IMR-90 (cell line): ENCODE results near the gene GNAI1. TPM values are rescaled to one million over a fixed set of nuclear protein-coding genes. Genes with fewer than 3 reads are reported as not detected.

Experiments
- ATAC-seq: fragments of 200-7000 bp; cut with Tn5 transposase; 2 replicates; pipeline ENCODE4 v1.9.1; 2020; ENCODE audit warnings: low read depth, mild to moderate bottlenecking, moderate library complexity
- BruUV-seq: library from RNA; stranded (reverse); fragments of 400-500 nt; replicated peaks from 2 replicates; lab custom pipeline; 2021; lab: Mats Ljungman, UMichigan
- CTCF ChIA-PET: fragments of 300-600 bp; formaldehyde crosslinking; extraction: SDS; loops from one replicate; lab custom pipeline; 2021; ENCODE audit warnings: antibody characterized with exemption; lab: Yijun Ruan, JAX
- POLR2A ChIA-PET: fragments of 300-600 bp; sonication (Branson Sonifier 250); formaldehyde crosslinking; loops from one replicate; lab custom pipeline; 2022; ENCODE audit warnings: antibody characterized with exemption; ENCODE audit not compliant: unreplicated experiment; lab: Charles Lee
- DNase-seq: peaks from one replicate; pipeline ENCODE4 v3.0.0; 2013
- H2AFZ ChIP-seq: replicated peaks from 2 replicates; pipeline ENCODE3; 2013; ENCODE audit warnings: low read length, mild to moderate bottlenecking; ENCODE audit not compliant: poor library complexity
- H2AK5ac ChIP-seq: 2 replicates; pipeline ENCODE4 v1.6.1; 2013; ENCODE audit warnings: low read depth, low read length, inconsistent platforms
- H2AK9ac ChIP-seq: replicated peaks from 2 replicates; pipeline ENCODE3; 2013; ENCODE audit warnings: mild to moderate bottlenecking, low read depth, low read length, moderate library complexity; ENCODE audit not compliant: poor library complexity
- H2BK120ac ChIP-seq: 2 replicates; pipeline ENCODE4 v1.6.1; 2013; ENCODE audit warnings: low read depth, low read length, inconsistent platforms
- H2BK15ac ChIP-seq: 3 replicates; pipeline ENCODE4 v1.6.1; 2013; ENCODE audit warnings: low read depth, low read length, inconsistent platforms
- H2BK20ac ChIP-seq: 2 replicates; pipeline ENCODE4 v1.6.1; 2013; ENCODE audit warnings: low read depth, mild to moderate bottlenecking, inconsistent platforms, low read length, moderate library complexity
- H2BK5ac ChIP-seq: 2 replicates; pipeline ENCODE4 v1.6.1; 2013; ENCODE audit warnings: mild to moderate bottlenecking, low read depth, low read length, inconsistent platforms; ENCODE audit not compliant: poor library complexity, severe bottlenecking
- H3K14ac ChIP-seq: replicated peaks from 2 replicates; pipeline ENCODE4 v1.6.1; 2013; ENCODE audit warnings: low read depth, low read length, inconsistent platforms
- H3K18ac ChIP-seq: 2 replicates; pipeline ENCODE4 v1.6.1; 2013; ENCODE audit warnings: low read depth, low read length, control low read depth
- H3K23ac ChIP-seq: 2 replicates; pipeline ENCODE4 v1.6.1; 2013; ENCODE audit warnings: low read depth, low read length, inconsistent platforms
- H3K27ac ChIP-seq: 2 replicates; pipeline ENCODE4 v1.5.1; 2013; ENCODE audit warnings: mild to moderate bottlenecking, control low read depth, low read length; ENCODE audit not compliant: insufficient read depth
- H3K27me3 ChIP-seq: 2 replicates; pipeline ENCODE4 v1.6.1; 2013; ENCODE audit warnings: low read length; ENCODE audit not compliant: control insufficient read depth, insufficient read depth
- H3K36me3 ChIP-seq: 2 replicates; pipeline ENCODE4 v1.6.1; 2013; ENCODE audit warnings: low read length, mixed read lengths; ENCODE audit not compliant: control insufficient read depth, insufficient read depth
- H3K4ac ChIP-seq: 2 replicates; pipeline ENCODE4 v1.6.1; 2013; ENCODE audit warnings: low read depth, low read length, inconsistent platforms
- H3K4me1 ChIP-seq: 2 replicates; pipeline ENCODE4 v1.6.1; 2013; ENCODE audit warnings: low read length, mixed read lengths; ENCODE audit not compliant: control insufficient read depth, insufficient read depth
- H3K4me2 ChIP-seq: 2 replicates; pipeline ENCODE4 v1.6.1; 2013; ENCODE audit warnings: low read depth, mild to moderate bottlenecking, control low read depth, low read length, moderate library complexity
- H3K4me3 ChIP-seq: 2 replicates; pipeline ENCODE4 v1.5.1; 2013; ENCODE audit warnings: low read depth, mild to moderate bottlenecking, control low read depth, low read length, moderate library complexity; ENCODE audit not compliant: insufficient read depth
- H3K56ac ChIP-seq: 2 replicates; pipeline ENCODE4 v1.6.1; 2013; ENCODE audit warnings: low read length, inconsistent platforms; ENCODE audit not compliant: insufficient read depth; ENCODE audit errors: extremely low read depth
- H3K79me1 ChIP-seq, 2 experiments: 2 replicates each; pipeline ENCODE4 v1.6.1; 2013; ENCODE audit warnings: low read length in 2 of 2, inconsistent platforms in 1 of 2, low read depth in 1 of 2
- H3K9ac ChIP-seq: 2 replicates; pipeline ENCODE4 v1.6.1; 2013; ENCODE audit warnings: low read depth, low read length, control low read depth
- H3K9me1 ChIP-seq: 2 replicates; pipeline ENCODE4 v1.6.1; 2013; ENCODE audit warnings: low read length, inconsistent platforms; ENCODE audit not compliant: insufficient read depth
- H3K9me3 ChIP-seq: 2 replicates; pipeline ENCODE4 v1.6.1; 2013; ENCODE audit warnings: low read length; ENCODE audit not compliant: control insufficient read depth, insufficient read depth
- H4K20me1 ChIP-seq: 2 replicates; pipeline ENCODE4 v1.6.1; 2013; ENCODE audit warnings: low read length, inconsistent platforms; ENCODE audit not compliant: insufficient read depth
- H4K5ac ChIP-seq: 2 replicates; pipeline ENCODE4 v1.6.1; 2013; ENCODE audit warnings: mild to moderate bottlenecking, low read depth, low read length, control low read depth
- H4K8ac ChIP-seq, 2 experiments: 2 replicates each; pipeline ENCODE4 v1.6.1; 2013; ENCODE audit warnings: low read depth in 2 of 2, low read length in 2 of 2, control low read depth in 1 of 2, inconsistent platforms in 1 of 2
- H4K91ac ChIP-seq: 2 replicates; pipeline ENCODE4 v1.6.1; 2013; ENCODE audit warnings: low read depth, low read length, inconsistent platforms; ENCODE audit not compliant: insufficient read depth
- BHLHE40 ChIP-seq: fragments of 150-350 bp; IDR thresholded peaks from 2 replicates; pipeline ENCODE4 v1.6.1; 2016; ENCODE audit warnings: mild to moderate bottlenecking, low read depth, low read length
- CEBPB ChIP-seq: IDR thresholded peaks from 2 replicates; pipeline ENCODE4 v1.6.1; 2012; ENCODE audit warnings: low read depth, low read length, improper control_type of control experiment
- CHD1 ChIP-seq: IDR thresholded peaks from 2 replicates; pipeline ENCODE4 v1.6.1; 2012; ENCODE audit warnings: low read depth, low read length, improper control_type of control experiment
- FOS ChIP-seq: fragments of 150-350 bp; IDR thresholded peaks from 2 replicates; pipeline ENCODE4 v1.6.1; 2016; ENCODE audit warnings: low read depth, low read length
- MAZ ChIP-seq: IDR thresholded peaks from 2 replicates; pipeline ENCODE4 v1.6.1; 2012; ENCODE audit warnings: low read depth, mild to moderate bottlenecking, low read length, improper control_type of control experiment, moderate library complexity, borderline replicate concordance
- NFE2L2 ChIP-seq: fragments of 150-350 bp; IDR thresholded peaks from 2 replicates; pipeline ENCODE4 v1.6.1; 2016; ENCODE audit warnings: low read depth, mild to moderate bottlenecking, low read length
- POLR2A ChIP-seq: IDR thresholded peaks from 2 replicates; pipeline ENCODE4 v1.6.1; 2012; ENCODE audit warnings: mild to moderate bottlenecking, low read depth, low read length
- RAD21 ChIP-seq: IDR thresholded peaks from 2 replicates; pipeline ENCODE4 v1.6.1; 2012; ENCODE audit warnings: low read length, improper control_type of control experiment
- RFX5 ChIP-seq: IDR thresholded peaks from 2 replicates; pipeline ENCODE4 v1.8.0; 2012; ENCODE audit warnings: low read depth, mild to moderate bottlenecking, low read length, moderate library complexity
- WGBS, 2 experiments: methylation state at CpG; one replicate each; pipeline versions ENCODE4 v1.1.5 to v1.1.7; 2013; ENCODE audit warnings: missing lambda C conversion rate in 2 of 2; ENCODE audit not compliant: insufficient read length in 1 of 2; ENCODE audit errors: extremely low coverage in 2 of 2; 5-methylcytosine and 5-hydroxymethylcytosine counted together
- dilution Hi-C: fragments of 300-500 bp; cut with HindIII; formaldehyde crosslinking; loops from one replicate; pipeline ENCODE4 v1.14.3; 2018; ENCODE audit warnings: low sequenced_read_pairs; ENCODE audit not compliant: unreplicated experiment
- in situ Hi-C: fragments of 300-500 bp; cut with MboI; formaldehyde crosslinking; loops from 3 replicates; pipeline ENCODE4 v1.14.3; 2019; ENCODE audit warnings: low sequenced_read_pairs, inconsistent platforms, mixed read lengths
- intact Hi-C: fragments of 100-400 bp; cut with micrococcal nuclease; formaldehyde crosslinking; loops from 2 replicates; pipeline ENCODE4 v1.10.0; 2022
- polyA plus RNA-seq, 3 experiments: library from polyadenylated mRNA; depleted of rRNA; stranded (reverse); fragments of >200 nt; gene quantifications; 2 replicates each; pipeline ENCODE4 v1.2.3, GENCODE V29; 2012; ENCODE audit warnings: low replicate concordance in 1 of 3
- total RNA-seq: library from RNA; depleted of rRNA; stranded (reverse); fragments of >200 nt; gene quantifications from 2 replicates; pipeline ENCODE4 v1.2.3, GENCODE V29; 2012
- TF ChIP-seq, protein P1 (sequence below): fragments of 150-350 bp; IDR thresholded peaks from 2 replicates; pipeline ENCODE4 v1.6.1; 2016; ENCODE audit warnings: low read depth, mild to moderate bottlenecking, low read length, moderate library complexity, borderline replicate concordance
- TF ChIP-seq, protein P2 (sequence below): fragments of 150-350 bp; IDR thresholded peaks from 2 replicates; pipeline ENCODE4 v1.6.1; 2017; ENCODE audit warnings: mild to moderate bottlenecking, antibody characterized with exemption, low read length, low read depth

Gene GNAI1
- total and polyA plus RNA-seq, 2 of the 4 experiments (the other 2 are of a cell fraction): 21.1 to 26.5 TPM

DNA sequence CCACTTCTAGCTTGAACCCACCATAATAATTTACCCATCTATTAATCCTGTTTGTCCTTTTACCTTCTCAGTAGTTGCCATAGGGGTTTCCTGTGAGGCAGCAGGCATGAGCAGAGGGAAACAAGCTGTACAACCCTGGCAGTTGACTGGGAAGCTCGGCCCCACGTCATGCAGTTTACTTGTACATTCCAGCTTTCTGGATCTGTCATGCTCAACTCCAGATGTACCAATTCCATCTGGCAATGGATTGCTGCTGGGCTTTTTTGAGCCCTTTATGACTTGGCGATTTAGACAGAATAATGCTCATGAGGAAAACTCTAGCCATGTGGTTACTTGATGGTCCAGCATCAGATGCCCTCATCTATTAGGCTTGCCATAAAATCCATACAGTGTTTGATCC, 112.5 kb downstream of the GNAI1 start:
- no peaks in the 10 kb centered on the region for H3K9me1 ChIP-seq
- H3K27ac ChIP-seq: no peak overlapping the region
- POLR2A ChIA-PET: no interaction called here
- no peak overlapping the region for H2BK5ac ChIP-seq
- H4K91ac ChIP-seq: no peak overlapping the region
- H3K27me3 ChIP-seq: no peaks in the 10 kb centered on the region
- H3K9me3 ChIP-seq: no peaks in the 10 kb centered on the region
- no peak overlapping the region for H2AK9ac ChIP-seq
- no peak overlapping the region for H3K56ac ChIP-seq
- H2BK15ac ChIP-seq: no peak overlapping the region
- peak; percentile 40 for DNase-seq
- BruUV-seq: no TSS peak
- H3K18ac ChIP-seq: no peak overlapping the region
- H3K4me2 ChIP-seq: no peak overlapping the region
- H2AFZ ChIP-seq: no peak overlapping the region
- in situ Hi-C loops: no loop called here
- CTCF ChIA-PET: interaction anchor here (1.2 kb wide), 1 partner anchor 12 kb away, joined by 3 read pairs; no protein-coding TSS in a partner anchor
- no peaks in the 10 kb centered on the region for H3K79me1 ChIP-seq
- dilution Hi-C loops: no loop called here
- H2BK120ac ChIP-seq: no peak overlapping the region
- no peak overlapping the region for H2BK20ac ChIP-seq
- H3K9ac ChIP-seq: no peak overlapping the region
- ATAC-seq: no peak
- H3K4ac ChIP-seq: no peak overlapping the region
- no peak overlapping the region for H4K8ac ChIP-seq
- peaks cover 5% of the 10 kb centered on the region; the same call in 1 of the 2 replicates for H3K4me1 ChIP-seq
- TF ChIP-seq FOS (no peak), MAZ (no peak), RAD21 (no peak), NFE2L2 (no peak), CHD1 (no peak), POLR2A (no peak), RFX5 (no peak), CEBPB (no peak), BHLHE40 (no peak)
- TF ChIP-seq, protein P1, sequence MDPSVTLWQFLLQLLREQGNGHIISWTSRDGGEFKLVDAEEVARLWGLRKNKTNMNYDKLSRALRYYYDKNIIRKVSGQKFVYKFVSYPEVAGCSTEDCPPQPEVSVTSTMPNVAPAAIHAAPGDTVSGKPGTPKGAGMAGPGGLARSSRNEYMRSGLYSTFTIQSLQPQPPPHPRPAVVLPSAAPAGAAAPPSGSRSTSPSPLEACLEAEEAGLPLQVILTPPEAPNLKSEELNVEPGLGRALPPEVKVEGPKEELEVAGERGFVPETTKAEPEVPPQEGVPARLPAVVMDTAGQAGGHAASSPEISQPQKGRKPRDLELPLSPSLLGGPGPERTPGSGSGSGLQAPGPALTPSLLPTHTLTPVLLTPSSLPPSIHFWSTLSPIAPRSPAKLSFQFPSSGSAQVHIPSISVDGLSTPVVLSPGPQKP: no peak
- TF ChIP-seq, protein P2, sequence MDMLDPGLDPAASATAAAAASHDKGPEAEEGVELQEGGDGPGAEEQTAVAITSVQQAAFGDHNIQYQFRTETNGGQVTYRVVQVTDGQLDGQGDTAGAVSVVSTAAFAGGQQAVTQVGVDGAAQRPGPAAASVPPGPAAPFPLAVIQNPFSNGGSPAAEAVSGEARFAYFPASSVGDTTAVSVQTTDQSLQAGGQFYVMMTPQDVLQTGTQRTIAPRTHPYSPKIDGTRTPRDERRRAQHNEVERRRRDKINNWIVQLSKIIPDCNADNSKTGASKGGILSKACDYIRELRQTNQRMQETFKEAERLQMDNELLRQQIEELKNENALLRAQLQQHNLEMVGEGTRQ: no peak
- no peaks in the 10 kb centered on the region for H4K20me1 ChIP-seq
- H2AK5ac ChIP-seq: no peak overlapping the region
- no peak overlapping the region for H4K5ac ChIP-seq
- no peak overlapping the region for H3K4me3 ChIP-seq
- WGBS, 2 experiments: 81% methylated on average over 3 of the region's 3 CpGs; no CpG with 5 or more reads in 1 of the 2 experiments
- no peak overlapping the region for H3K23ac ChIP-seq
- no peaks in the 10 kb centered on the region for H3K36me3 ChIP-seq
- no peak overlapping the region for H3K14ac ChIP-seq
- intact Hi-C loops: no loop called here
